IPS DF 4.7 (cell line): ENCODE measurements around the gene CTU1.

Experiments
- DNase-seq: peaks from one replicate; pipeline ENCODE4 v3.0.0-alpha.2; 2013; ENCODE audit warnings: low spot score; ENCODE audit errors: extremely low read depth

The CTU1 gene

GRCh38 chr19:51103926-51104341 is 4.3 kb downstream of the CTU1 start:
- DNase-seq: no peak

- DNase-seq: no peak
These were observed 5.2 kb downstream of the CTU1 start for GRCh38 chr19:51102991-51103390.

GRCh38 chr19:51101171-51101865 is 6.9 kb downstream of the CTU1 start:
- DNase-seq: no peak

- no peak for DNase-seq
These were observed 7.6 kb downstream of the CTU1 start for GRCh38 chr19:51100601-51101000.

- DNase-seq: no peak
These were observed 9.2 kb downstream of the CTU1 start for GRCh38 chr19:51099047-51099382.

- DNase-seq: no peak
These were observed 9.7 kb downstream of the CTU1 start for GRCh38 chr19:51098365-51099046.

- no peak for DNase-seq
These were observed 10.4 kb downstream of the CTU1 start for GRCh38 chr19:51097796-51098195.

- no peak for DNase-seq
These were observed 11.0 kb downstream of the CTU1 start for GRCh38 chr19:51097166-51097738.

- DNase-seq: no peak
These were observed 11.6 kb downstream of the CTU1 start for GRCh38 chr19:51096473-51097165.

- DNase-seq: no peak
These were observed 13.4 kb downstream of the CTU1 start for GRCh38 chr19:51094696-51095279.

- DNase-seq: no peak
These were observed 14.5 kb downstream of the CTU1 start for GRCh38 chr19:51093510-51094345.

- DNase-seq: no peak
These were observed 15.1 kb downstream of the CTU1 start for GRCh38 chr19:51093101-51093500.

- DNase-seq: no peak
These were observed 16.0 kb downstream of the CTU1 start for GRCh38 chr19:51091895-51092873.

GRCh38 chr19:51091126-51091525 is 17.1 kb downstream of the CTU1 start:
- no peak for DNase-seq

- DNase-seq: no peak
These were observed 17.7 kb downstream of the CTU1 start for GRCh38 chr19:51090471-51090870.

GRCh38 chr19:51089786-51090185 is 18.4 kb downstream of the CTU1 start:
- DNase-seq: no peak

GRCh38 chr19:51086153-51086850 is 21.9 kb downstream of the CTU1 start:
- no peak for DNase-seq

GRCh38 chr19:51084505-51084904 is 23.7 kb downstream of the CTU1 start:
- no peak for DNase-seq

- DNase-seq: no peak
These were observed 24.4 kb downstream of the CTU1 start for GRCh38 chr19:51083783-51084182.
